HG03575 (cell line): Measurements from ENCODE around the gene SPATA2.

Experiments used
- ATAC-seq: cut with Tn5 transposase; IDR thresholded peaks from one replicate; pipeline ENCODE4 v1.9.1; 2021; ENCODE audit not compliant: unreplicated experiment, insufficient number of reproducible peaks, low FRiP score; ENCODE audit errors: extremely low read depth

SPATA2 gene

DNA sequence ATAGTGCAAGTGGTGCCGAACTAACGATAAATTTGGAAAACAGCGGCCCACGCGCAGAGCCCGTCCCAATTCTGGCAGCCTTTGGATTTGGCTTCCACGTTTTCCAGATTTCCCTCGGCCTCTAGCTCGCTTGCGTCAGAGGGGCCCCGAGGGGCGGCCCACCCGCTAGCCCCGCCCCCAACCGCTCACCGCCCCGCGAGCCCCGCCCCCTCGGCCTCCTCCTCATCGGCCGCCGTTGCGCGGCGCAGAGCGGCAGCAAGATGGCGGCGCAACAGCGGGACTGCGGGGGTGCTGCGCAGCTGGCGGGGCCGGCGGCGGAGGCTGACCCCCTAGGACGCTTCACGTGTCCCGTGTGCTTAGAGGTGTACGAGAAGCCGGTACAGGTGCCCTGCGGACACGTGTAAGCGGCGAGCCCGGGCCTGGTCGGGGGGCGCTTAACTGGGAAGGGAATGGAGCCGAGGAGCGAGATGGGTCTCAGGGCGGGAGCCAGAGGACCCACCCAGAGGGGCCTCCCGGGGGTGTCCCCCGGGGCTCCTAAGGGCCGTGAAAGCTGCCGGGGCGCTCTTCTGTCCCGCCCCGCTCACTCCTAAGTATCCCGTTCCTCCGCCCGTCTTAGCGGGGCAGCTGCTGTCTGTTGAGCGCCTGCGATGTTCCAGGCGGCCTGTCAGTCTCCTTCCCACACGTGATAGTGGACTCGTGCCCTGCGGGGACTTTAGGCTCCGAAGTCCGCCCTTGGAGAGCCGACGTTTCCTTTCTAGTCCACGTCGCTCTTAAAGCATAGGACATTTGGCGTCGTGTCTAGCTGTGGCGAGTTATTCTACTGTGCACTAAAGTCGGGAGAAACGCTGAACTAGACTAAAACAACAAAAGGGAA, 21.1 kb upstream of the SPATA2 start, which contains the start of gene RNF114:
Gene RNF114 (plus strand): TSS at position 245 of the 874 bp plus-strand sequence. CDS start 16 bp downstream, at position 261.
- no peak for ATAC-seq

- no peak for ATAC-seq
Measured at GRCh38 chr20:49935746-49936152, 20.4 kb upstream of the SPATA2 start.

GRCh38 chr20:49929142-49929494, 13.8 kb upstream of the SPATA2 start:
- no peak for ATAC-seq

- no peak for ATAC-seq
Measured at GRCh38 chr20:49928411-49929141, 13.2 kb upstream of the SPATA2 start.

GRCh38 chr20:49925901-49926454, 10.6 kb upstream of the SPATA2 start:
- no peak for ATAC-seq

GRCh38 chr20:49924247-49924646, 8.9 kb upstream of the SPATA2 start:
- no peak for ATAC-seq

GRCh38 chr20:49919461-49919860, 4.1 kb upstream of the SPATA2 start:
- ATAC-seq = no peak

DNA sequence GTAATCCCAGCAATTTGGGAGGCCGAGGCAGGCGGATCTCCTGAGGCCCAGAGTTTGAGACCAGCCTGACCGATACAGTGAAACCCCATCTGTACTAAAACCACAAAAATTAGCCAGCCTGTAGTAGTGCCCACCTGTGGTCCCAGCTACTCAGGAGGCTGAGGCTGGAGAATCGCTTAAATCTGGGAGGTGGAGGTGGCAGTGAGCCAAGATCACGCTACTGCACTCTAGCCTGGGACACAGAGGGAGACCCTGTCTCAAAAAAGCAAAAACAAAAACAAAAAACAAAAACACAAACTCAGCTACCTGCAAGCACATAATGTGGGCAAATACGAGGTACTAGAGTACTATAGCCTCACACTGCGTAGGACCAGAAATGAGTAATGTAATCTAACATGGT, 3.7 kb upstream of the SPATA2 start:
- ATAC-seq = no peak

- ATAC-seq = no peak
Measured at GRCh38 chr20:49918446-49918845, 3.1 kb upstream of the SPATA2 start.

- no peak for ATAC-seq
Measured at GRCh38 chr20:49916146-49917002, 1.0 kb upstream of the SPATA2 start.

- no peak for ATAC-seq
Measured at GRCh38 chr20:49915118-49915379, 280 bp downstream of the SPATA2 start.

DNA sequence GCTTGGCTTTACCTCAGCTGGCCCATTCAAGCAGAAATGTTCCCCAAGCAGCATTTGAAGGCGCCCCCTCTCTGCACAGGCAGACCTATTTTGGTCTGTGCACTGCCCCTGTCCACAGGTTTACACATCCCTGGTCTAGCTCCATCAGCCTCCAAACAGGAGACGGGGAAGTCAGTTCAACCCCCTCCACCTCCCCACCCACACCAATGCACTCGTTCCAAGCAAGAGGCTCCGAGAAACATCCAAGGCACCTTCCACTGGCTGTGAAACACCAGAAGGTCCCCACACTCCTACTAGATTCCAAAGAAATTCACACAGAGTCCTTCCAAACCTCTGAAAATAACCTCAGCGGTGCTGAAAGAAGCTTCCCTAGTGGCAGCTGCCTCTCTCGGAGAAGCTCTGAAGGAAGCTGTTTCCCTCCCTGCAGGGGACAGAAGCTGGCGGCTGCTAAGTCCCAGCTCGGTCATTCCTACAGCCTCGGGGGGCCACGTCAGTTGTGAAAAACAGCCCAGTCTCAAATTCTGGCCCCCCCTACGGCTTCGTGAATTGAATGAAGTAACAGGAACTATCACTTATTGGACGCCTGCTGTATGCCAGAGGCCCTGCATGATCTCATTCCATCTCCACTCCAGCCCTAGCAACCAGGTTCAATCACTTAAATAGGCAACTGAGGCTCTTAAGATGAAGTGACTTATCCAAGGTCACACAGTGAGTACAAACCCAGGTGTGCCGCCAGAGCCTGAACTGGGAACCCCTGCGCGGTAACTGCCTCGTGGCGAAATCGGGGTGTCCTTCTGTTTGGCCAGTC, 815 bp downstream of the SPATA2 start:
- no peak for ATAC-seq

DNA sequence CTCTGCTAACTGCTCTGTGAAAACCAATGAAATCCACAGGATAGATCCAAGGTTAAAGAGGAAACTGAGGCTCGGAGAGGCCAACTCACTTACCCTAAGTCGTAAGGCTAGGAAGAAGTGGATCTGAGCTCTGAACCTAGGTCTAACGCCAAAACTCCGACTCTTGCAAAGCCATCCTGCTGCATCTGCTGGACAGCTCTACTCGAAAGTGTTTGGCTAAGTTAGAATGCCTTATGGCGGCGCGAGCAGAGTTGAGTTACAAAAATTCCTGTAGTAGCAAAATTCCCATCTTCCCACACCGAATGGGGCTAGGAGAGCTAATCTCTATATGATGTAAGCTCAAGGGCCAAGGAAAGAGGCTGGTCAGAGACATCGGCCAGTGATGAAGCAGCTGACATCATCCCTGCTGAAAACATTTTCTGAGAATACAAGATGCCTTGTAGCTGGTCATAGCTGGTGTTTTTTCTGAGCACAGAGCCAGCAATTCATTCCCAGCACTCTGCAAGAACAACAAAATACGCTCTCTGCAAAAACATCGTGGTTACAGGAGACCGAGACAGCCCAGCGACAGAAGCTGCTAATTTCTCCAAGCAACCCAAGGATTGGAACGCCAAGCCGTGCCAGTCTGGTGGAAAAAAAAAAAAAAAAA, 1.8 kb downstream of the SPATA2 start:
- no peak for ATAC-seq

- no peak for ATAC-seq
Measured at GRCh38 chr20:49910340-49910706, 5.0 kb downstream of the SPATA2 start.

DNA sequence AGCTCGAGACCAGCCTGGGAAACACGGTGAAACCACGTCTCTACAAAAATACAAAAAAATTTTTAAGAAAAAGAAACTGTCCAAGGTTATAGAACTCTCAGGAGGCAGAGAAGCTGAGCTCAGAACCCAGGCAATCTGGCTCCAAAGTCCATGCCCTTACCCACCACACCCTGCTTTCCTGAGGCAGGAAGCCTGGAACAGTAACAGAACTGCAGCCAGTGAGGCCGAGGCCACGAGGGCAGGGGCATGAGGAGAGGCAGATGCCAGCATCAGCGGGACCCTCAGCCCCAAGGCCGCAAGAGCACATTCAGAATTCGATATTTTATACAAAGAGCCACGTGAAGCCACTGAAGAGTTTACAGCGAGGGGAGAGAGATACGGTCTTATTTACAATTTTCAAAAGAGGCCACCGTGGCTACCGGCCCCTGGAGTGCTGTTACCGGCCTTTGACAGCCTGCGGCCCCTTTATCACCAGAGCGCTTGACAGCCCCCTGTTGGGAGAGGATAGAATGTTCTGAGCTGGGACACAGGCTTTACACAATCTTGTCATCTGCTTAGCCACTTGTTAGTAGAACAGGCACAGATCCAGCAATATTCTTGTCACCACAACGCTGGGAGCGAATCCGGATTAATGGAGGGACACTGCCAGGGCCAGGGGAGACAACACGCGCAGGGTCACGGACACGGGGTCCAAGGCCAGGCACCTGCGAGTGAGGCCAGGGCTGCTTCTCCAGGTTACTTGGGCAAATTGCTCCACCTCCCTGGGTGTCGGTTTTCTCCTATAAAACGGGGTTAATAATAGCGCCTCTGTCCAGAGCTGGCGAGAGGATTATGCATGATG, 5.6 kb downstream of the SPATA2 start:
- ATAC-seq = no peak

GRCh38 chr20:49908258-49908565, 7.1 kb downstream of the SPATA2 start:
- no peak for ATAC-seq

DNA sequence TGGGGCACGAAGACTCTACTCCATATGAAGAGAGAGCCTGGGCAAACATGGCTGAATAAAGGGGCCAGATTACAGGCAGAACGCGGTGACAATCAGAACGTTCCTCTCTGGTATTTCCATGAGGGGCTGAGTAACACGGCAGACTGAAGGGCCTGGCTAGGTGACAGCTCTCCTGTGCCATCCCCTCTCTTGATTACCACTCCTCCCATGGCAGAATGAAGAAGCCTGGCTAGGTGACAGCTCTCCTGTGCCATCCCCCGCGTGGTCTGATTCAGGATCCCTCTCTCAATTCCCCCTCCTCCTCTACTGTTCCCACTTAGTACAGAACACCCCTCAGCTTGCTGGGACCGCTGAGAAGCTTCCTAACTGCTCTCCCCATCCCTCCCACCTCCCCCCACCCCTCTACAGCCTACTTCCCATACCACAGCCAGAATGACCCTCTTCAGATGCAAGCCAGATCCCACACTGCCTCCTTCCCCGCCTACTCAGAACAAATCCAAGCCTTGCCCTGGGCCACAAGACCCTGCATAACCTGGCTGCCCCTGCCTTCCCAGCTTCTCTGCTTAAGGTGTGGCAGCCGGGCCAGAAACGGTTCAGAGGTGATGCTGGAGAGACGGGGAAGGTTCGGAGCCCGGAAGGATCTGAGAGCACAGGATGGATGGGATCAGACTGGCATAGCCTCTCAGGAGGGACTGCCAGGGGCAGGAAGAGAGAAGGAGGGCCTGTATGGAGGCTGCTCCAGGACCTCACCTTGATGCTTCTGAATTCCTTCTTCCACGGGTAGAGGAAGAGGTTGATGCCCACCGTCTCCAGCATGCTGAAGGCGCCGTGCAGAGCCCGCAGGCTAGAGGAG, 7.7 kb downstream of the SPATA2 start:
- ATAC-seq = no peak
